Small intestine (tissue), 4 donors: ENCODE results near the gene CST9. TPM values are rescaled to one million over a fixed set of nuclear protein-coding genes. Genes with fewer than 3 reads are reported as not detected.

Experiments used
- polyA plus RNA-seq, 4 donors: library from polyadenylated mRNA; stranded (reverse) in 3 of 4; unstranded in 1 of 4; fragments of 200-250 nt in 3 of 4; fragments of 120-200 nt in 1 of 4; gene quantifications; one replicate each; pipeline versions ENCODE4 v1.2.1 to v1.2.3, GENCODE V29; 2013
- donor health status: healthy with polysubstance abuse.
- donor health status: Bipolar disorder and iron deficiency.
- donor health status: healthy.

Gene CST9
- polyA plus RNA-seq, 4 donors: not detected

Other genes starting within 250 kb of the CST9 start
- gene GZF1, start 243.7 kb downstream of the CST9 start, polyA plus RNA-seq: 1 to 10 TPM; 3.2 to 8.3 (median 4.8) TPM
- 10 to 100 TPM in 1 of 4 donors, 1 to 10 TPM in 3; 3.2 to 12.8 (median 7.0) TPM for gene NAPB, start 184.4 kb downstream of the CST9 start, polyA plus RNA-seq
- gene CSTL1, start 166.2 kb downstream of the CST9 start, polyA plus RNA-seq: not detected
- not detected for gene CST11, start 153.0 kb downstream of the CST9 start, polyA plus RNA-seq
- not detected for gene CST8, start 114.8 kb downstream of the CST9 start, polyA plus RNA-seq
- not detected for gene CST9L, start 37.4 kb downstream of the CST9 start, polyA plus RNA-seq
- 100 to 1,000 TPM; 443 to 907 (median 470) TPM for gene CST3, start 32.0 kb upstream of the CST9 start, polyA plus RNA-seq
- not detected for gene CST4, start 83.1 kb upstream of the CST9 start, polyA plus RNA-seq
- gene CST1, start 145.0 kb upstream of the CST9 start, polyA plus RNA-seq: not detected
- gene CST2, start 220.8 kb upstream of the CST9 start, polyA plus RNA-seq: under 1 TPM in 1 of 4 donors, not detected in 3; 0.31 TPM